NOMO-1 treated with DMSO at 0.1 percent for 48 hours (cell line): ENCODE data around the gene HAP1.

Source experiments
- DNase-seq: peaks from one replicate; lab custom pipeline; 2025; ENCODE audit not compliant: unreplicated experiment; lab: John Stamatoyannopoulos, UW

The HAP1 gene

GRCh38 chr17:41763327-41763726 is 28.9 kb upstream of the HAP1 start:
- DNase-seq: no peak

- no peak for DNase-seq
Observed at GRCh38 chr17:41762841-41763240, 28.4 kb upstream of the HAP1 start.

GRCh38 chr17:41762391-41762790 is 27.9 kb upstream of the HAP1 start:
- no peak for DNase-seq

- no peak for DNase-seq
Observed at GRCh38 chr17:41760878-41761277, 26.4 kb upstream of the HAP1 start.

GRCh38 chr17:41758601-41759000 is 24.2 kb upstream of the HAP1 start:
- no peak for DNase-seq

GRCh38 chr17:41754066-41754465 is 19.6 kb upstream of the HAP1 start:
- no peak for DNase-seq

GRCh38 chr17:41751288-41751687 is 16.8 kb upstream of the HAP1 start:
- no peak for DNase-seq

GRCh38 chr17:41750862-41751261 is 16.4 kb upstream of the HAP1 start:
- DNase-seq: no peak

- DNase-seq: no peak
Observed at GRCh38 chr17:41748275-41748674, 13.8 kb upstream of the HAP1 start.

- DNase-seq: no peak
Observed at GRCh38 chr17:41741709-41742108, 7.3 kb upstream of the HAP1 start.

GRCh38 chr17:41740506-41740905 is 6.1 kb upstream of the HAP1 start:
- no peak for DNase-seq

GRCh38 chr17:41739661-41740352 is 5.4 kb upstream of the HAP1 start:
- DNase-seq: no peak

GRCh38 chr17:41738801-41739112 is 4.3 kb upstream of the HAP1 start:
- no peak for DNase-seq

- peak; percentile 67 for DNase-seq
Observed at GRCh38 chr17:41738077-41738800, 3.8 kb upstream of the HAP1 start.

GRCh38 chr17:41737680-41738023 is 3.2 kb upstream of the HAP1 start:
- DNase-seq: no peak

- DNase-seq: no peak
Observed at GRCh38 chr17:41736983-41737679, 2.7 kb upstream of the HAP1 start.

- DNase-seq: no peak
Observed at GRCh38 chr17:41735744-41736143, 1.3 kb upstream of the HAP1 start.

GRCh38 chr17:41734949-41735313 is 488 bp upstream of the HAP1 start:
- no peak for DNase-seq

GRCh38 chr17:41733348-41734138 is 900 bp downstream of the HAP1 start:
- no peak for DNase-seq

- no peak for DNase-seq
Observed at GRCh38 chr17:41731836-41732235, 2.6 kb downstream of the HAP1 start.

GRCh38 chr17:41730479-41730878 is 4.0 kb downstream of the HAP1 start:
- DNase-seq: no peak

GRCh38 chr17:41728056-41728455 is 6.4 kb downstream of the HAP1 start:
- no peak for DNase-seq
